NCI-H187 (cell line): ENCODE data around the gene SCGB3A1.

Experiments
- DNase-seq, 2 experiments: peaks; one replicate each; lab custom pipeline; 2025; lab: John Stamatoyannopoulos, UW

The SCGB3A1 gene

DNA sequence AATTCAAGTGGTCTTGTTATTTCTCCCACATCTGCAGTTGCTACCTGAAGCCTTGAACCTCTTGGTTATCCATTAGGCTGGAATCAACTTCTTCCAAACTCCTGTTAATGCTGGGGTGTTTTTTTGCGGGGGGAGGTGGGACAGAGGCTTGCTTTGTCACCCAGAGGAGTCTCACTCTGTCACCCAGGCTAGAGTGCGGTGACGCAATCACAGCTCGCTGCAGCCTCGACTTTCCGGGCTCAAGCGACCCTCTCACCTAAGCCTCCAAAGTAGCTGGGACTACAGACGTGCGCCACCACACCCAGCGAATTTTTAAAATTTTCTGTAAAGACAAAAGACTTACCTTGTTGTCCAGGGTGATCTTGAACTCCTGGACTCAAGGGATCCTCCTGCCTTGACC is 4.4 kb downstream of the SCGB3A1 start:
- DNase-seq: no peak

DNA sequence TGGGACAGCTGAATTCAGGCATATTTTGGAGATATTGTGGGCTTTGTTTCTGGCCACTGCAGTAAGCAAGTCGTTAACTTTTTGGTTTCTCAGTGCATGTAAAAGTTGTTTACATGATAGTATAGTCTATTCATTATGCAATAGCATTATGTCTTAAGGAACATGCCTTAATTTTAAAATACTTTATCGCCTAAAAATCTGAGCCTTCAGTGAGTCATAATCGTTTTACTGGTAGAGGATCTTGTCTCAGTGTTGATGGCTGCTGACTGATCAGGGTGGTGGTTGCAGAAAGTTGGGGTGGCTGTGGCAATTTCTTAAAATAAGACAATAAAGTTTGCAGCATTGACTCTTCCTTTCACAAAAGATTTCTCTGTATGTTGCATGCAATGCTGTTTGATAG is 5.1 kb downstream of the SCGB3A1 start:
- no peak for DNase-seq

DNA sequence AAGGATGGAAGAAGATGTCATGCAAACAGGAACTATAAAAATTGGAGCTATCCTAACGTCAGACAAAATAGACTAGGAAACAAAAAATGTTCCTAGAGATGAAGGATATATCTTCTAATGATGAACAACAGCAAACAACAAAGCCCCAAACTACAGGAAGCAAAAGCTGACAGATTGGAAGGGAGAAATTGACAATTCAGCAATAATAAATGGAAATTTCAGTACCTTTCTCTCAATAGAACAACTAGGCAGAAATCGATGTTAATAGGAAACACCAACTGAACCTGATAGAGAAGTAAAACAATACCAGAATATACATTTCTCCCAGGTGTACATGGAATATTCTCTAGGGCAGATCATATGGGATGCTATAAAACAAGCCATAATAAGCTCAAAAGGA is 7.6 kb downstream of the SCGB3A1 start:
- no peak for DNase-seq

DNA sequence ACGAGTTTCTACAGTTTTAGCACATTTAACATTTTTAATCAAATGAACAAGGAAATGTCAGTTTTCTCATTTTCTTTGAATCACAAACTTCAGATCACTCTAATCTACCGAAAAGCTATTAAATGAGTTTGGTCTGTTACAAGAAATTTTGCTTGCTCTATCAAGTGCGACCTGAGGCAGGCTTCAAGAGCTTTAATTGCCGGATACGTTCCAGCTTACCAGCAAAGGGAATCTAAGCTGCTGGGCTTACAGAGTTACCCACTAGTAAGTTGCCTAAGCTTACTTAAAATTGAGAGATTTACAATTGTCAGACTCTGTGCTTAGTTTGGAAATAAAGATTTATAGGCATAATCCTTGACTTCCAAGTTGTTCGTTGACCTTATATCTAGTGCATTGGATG is 10.6 kb downstream of the SCGB3A1 start:
- no peak for DNase-seq

DNA sequence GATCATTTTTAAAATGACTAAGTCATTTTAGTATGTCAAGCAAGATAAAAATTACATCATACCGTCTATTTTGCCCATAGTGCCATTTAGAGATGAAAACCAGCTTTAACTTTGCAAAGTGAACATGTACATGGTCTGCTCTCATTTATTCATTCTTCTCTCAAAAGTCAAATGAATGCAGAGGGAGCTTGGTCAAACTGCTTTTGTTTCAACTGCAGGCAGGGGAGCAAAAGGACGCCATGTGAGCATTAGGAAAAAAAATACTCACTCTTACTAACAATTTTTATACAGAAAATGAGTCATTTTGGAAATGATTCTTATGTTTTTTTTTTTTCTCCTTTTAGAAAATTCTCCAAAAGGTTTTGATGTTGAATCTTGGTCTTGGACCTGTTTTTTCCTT is 15.7 kb downstream of the SCGB3A1 start:
- no peak for DNase-seq

DNA sequence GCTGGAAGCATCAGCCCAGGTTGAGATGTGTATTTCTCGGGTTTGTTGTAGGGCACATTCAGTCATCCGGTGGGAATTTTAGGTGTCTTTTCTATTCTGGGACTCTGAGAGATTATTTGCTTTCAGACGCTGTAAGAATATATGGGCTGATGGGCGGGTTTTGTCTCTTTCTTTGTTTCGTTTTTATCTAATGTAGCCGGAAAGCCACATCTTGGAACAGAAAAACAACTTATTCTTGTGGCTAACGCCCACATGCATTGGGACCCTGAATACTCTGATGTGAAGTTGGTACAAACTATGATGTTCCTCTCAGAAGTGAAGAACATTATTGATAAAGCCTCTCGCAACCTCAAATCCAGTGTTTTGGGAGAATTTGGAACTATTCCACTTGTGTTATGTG is 22.4 kb downstream of the SCGB3A1 start:
- no peak for DNase-seq

DNA sequence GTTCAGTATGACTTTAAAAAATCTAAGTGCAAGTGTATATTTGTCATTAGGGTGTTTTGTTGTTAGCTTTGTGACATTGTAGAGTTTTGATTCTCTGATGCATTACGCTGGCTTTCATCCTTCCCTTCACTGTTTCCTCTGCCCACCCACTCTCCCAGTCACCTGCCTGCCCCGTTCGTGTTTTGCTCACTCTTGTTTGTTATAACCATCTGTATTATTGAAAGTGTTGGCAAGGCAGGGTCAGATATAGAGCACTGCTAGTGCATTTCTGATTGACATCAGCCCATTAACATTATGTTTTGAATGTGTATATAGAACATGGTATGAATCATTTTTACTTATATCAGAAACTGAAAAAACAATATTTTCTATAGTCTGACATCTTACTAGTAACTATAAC is 27.3 kb downstream of the SCGB3A1 start:
- DNase-seq: no peak

DNA sequence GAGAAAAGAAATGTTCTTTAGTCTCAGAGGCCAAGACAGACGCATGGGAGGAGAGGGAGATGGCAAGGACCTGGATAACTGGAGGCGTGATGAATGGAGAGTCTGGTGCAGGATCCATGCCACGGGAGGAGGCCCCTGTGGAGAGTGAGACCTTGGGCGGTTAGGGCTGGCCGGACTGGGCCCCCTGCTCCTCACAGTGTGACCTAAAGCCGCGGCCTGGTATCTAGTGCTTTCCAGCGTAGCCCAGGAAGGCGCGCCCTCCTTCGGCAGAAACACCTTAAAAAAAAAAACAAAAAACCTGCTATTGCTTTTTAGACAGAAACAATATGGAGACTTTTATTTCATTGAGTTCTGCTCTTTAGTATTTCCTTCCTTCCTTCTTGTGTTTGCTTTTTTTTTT is 33.1 kb downstream of the SCGB3A1 start:
- no peak for DNase-seq

DNA sequence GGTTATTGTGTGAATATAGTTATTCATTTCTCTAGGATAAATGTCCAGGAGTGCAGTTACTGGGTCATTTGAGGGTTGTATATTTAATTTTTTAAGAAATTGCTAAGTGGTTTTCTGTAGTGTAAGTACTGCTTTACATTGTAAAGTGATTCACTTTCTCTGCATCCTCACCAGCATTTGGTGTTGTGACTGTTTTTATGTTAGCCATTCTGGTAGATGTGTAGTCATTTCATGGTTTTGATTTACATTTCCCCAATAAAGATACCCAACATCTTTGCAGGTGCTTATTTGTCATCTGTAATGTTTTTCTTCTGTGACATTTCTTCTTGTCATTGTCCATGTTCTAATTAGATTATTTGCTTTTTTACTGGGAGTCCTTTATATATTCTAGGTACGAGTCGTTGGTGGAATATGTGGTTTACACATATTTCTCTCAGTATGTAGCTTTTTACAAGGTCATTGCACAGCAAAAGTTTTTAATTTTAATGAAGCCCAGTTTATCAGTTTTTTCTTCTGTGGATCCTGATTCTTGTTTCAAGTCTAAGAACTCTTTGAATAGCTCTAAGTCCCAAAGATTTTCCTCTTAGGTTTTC is 34.0 kb downstream of the SCGB3A1 start:
- DNase-seq: no peak

DNA sequence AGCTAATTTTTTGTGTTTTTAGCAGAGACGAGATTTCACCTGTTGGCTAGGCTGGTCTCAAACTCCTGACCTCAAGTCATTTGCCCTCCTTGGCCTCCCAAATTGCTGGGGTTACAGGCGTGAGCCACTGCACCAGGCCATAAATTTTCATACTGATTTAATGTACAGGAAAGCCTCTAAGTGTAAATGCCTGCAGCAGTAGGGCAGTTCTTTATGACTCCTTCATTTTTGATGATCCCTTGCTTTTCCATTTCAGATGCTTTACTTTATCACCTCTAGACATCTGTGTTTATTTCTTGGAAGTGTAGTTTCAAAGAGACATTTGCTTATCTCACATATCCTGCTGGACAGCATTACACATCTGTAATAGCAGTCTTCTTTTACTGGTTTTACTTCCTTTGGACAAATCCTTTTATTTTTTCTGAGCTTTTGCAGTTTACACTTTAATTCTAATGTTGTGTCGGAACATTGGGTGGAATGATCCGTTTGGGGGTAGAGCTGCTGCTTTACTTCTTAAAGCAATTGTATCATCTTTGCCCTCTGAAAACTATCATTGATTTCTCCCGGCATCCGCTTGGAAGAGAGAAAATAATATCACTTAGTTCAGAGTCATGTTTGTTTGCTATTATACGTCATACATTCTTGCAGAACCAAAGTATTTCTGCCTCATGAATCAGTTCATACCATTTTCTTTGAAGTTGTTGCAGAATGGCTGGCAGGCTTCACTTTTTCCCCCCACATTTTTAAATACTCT is 36.0 kb downstream of the SCGB3A1 start:
- no peak for DNase-seq

DNA sequence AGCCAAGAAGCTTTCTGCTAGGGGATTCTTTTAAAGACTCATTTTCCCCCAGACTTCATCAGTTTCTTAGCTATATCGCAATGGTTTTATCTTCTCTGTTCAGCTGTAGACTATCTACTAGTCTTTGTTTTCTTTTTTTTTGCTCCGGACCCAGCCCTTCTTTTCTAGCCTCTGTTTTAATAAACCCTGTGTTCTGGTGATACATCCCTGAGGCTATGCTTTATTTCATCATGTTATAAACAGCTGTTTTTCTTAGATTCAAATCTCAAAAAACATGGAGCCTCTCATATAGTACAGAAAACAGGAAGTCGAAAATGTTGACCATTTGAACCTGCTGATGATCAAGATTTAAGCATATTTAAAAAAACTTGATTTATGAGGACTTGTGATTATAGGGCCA is 37.8 kb downstream of the SCGB3A1 start:
- DNase-seq: no peak

DNA sequence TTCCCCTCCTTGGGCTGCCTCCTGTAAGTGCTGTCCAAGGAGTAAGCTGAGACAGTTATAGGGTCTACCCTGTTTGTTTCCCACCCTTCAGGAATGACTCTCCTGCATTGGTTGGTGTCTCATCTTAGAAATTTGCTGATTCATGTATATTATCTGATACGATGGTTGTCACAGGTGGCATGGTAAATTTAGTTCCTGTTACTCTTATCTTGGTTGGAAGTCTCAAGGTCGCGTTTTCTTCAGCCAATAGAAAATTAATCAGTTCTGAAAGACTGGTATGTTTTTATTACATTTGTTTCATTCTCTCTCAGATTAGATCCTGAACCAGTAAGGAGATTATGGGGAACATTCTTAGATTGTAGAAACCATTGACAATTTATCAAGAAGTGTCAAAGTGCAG is 42.7 kb downstream of the SCGB3A1 start:
- DNase-seq: no peak

DNA sequence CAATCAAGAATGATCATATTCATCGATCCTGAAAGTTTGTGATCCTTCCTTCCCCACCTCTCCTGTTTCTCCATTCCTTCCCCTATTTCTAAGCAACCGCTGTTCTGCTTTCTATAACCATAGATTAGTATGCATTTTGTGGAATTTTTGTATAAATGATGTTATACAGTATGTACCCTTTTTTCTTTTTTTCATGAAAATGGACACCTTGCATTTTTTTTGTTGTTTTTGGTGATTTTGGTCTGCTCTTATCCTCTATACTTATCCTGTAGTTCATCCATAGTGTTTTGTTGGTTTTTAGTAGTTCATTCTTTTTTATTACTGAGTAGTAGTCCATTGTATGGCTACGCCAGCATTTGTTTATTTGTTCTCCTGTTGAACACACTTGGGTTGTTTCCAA is 46.1 kb downstream of the SCGB3A1 start:
- no peak for DNase-seq

DNA sequence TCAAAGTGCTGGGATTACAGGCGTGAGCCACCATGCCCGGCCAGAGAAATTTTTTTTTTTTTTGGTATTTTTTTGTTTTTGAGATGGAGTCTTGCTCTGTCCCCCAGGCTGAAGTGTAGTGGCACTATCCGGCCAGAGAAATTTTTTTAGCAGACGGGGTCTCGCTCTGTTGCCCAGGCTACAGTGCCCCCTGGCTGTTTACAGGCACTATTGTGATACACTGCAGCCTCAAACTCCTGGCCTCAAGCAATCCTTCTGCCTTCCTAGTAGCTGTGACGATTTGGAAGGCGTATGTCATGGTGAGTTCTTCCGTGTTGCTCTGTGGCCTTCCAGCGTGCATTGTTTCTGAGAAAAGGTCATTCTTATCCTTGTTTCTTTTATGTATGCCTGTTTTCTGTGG is 49.6 kb downstream of the SCGB3A1 start:
- DNase-seq: no peak
